ENCODE data around the gene PSMD1. TPM values are rescaled to one million over a fixed set of nuclear protein-coding genes. Genes with fewer than 3 reads are reported as not detected.

Gene PSMD1
- total RNA-seq, 1 experiment from 2014 or later: 245 TPM

DNA sequence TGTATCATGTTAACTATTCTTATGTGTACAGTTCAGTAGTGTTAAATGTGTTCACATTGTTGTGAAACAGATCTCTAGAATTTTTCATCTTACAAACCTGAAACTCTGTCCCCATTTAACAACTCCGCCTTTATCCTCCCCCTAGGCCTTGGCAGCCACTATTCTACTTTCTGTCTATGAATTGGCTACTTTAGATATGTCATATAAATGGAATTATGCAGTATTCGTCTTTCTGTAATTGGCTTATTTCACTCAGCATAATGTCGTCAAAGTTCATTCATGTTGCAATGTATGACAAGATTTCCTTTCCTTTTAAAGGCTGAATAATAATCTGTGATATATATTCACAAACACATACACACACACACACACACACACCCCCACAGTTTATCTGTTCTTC lies 154.1 kb downstream of the PSMD1 start:
- ChIA-PET CTCF (no interaction called here), POLR2A (ENCODE audit: low non-redundant PET) (no interaction called here)
- H3K27ac ChIP-seq (ENCODE audit: low read depth, low read length, poor library complexity, severe bottlenecking): no peak overlapping the region
- H3K27me3 ChIP-seq (replicated peaks; ENCODE audit: insufficient read depth, low read depth, low read length, poor library complexity): no peaks in the 10 kb centered on the region
- no peak overlapping the region for H3K4me3 ChIP-seq (ENCODE audit: low read depth, low read length, poor library complexity, severe bottlenecking)
- no peaks in the 10 kb centered on the region for H3K36me3 ChIP-seq (ENCODE audit: insufficient read depth, low read length, poor library complexity, severe bottlenecking)
- no peaks in the 10 kb centered on the region for H3K9me3 ChIP-seq (ENCODE audit: low read depth, low read length, poor library complexity, severe bottlenecking)
- no peaks in the 10 kb centered on the region for H3K4me1 ChIP-seq (ENCODE audit: insufficient read depth, low read length, poor library complexity, severe bottlenecking)
- DNase-seq (ENCODE audit: low spot score): no peak
- intact Hi-C loops (cut with micrococcal nuclease; ENCODE audit: unreplicated experiment): no loop called here
- TF ChIP-seq, protein P1, sequence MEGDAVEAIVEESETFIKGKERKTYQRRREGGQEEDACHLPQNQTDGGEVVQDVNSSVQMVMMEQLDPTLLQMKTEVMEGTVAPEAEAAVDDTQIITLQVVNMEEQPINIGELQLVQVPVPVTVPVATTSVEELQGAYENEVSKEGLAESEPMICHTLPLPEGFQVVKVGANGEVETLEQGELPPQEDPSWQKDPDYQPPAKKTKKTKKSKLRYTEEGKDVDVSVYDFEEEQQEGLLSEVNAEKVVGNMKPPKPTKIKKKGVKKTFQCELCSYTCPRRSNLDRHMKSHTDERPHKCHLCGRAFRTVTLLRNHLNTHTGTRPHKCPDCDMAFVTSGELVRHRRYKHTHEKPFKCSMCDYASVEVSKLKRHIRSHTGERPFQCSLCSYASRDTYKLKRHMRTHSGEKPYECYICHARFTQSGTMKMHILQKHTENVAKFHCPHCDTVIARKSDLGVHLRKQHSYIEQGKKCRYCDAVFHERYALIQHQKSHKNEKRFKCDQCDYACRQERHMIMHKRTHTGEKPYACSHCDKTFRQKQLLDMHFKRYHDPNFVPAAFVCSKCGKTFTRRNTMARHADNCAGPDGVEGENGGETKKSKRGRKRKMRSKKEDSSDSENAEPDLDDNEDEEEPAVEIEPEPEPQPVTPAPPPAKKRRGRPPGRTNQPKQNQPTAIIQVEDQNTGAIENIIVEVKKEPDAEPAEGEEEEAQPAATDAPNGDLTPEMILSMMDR (conservative IDR thresholded peaks at IDR 0.05; ENCODE audit: low read depth, low read length): no peak
- no peak for TF ChIP-seq EZH2 (IDR thresholded peaks at IDR 0.05; ENCODE audit: borderline replicate concordance, low read depth, low read length, poor library complexity, severe bottlenecking)
- no TSS peak for BruUV-seq (replicated peaks)

DNA sequence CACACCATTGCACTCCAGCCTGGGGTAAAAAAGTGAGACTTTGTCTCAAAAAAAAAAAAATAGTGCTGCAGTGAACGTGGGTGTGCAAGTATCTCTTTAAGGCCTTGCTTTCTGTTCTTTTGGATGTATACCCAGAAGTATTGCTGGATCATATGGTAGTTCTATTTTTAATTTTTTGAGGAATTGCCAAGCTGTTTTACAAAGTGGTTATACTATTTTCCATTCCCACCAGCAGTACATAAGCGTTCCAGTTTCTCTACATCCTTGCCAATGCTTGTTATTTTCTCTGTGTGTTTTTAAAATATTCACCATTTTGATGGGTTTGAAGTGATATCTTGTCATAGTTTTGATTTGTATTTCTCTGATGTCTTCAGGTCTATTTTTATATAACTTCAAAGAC lies 154.8 kb downstream of the PSMD1 start:
- Histone ChIP-seq H3K4me3 (ENCODE audit: low read depth, low read length, poor library complexity, severe bottlenecking) (no peak overlapping the region), H3K27me3 (replicated peaks; ENCODE audit: insufficient read depth, low read depth, low read length, poor library complexity) (no peaks in the 10 kb centered on the region), H3K4me1 (ENCODE audit: insufficient read depth, low read length, poor library complexity, severe bottlenecking) (no peaks in the 10 kb centered on the region), H3K36me3 (ENCODE audit: insufficient read depth, low read length, poor library complexity, severe bottlenecking) (no peaks in the 10 kb centered on the region), H3K27ac (ENCODE audit: low read depth, low read length, poor library complexity, severe bottlenecking) (no peak overlapping the region), H3K9me3 (ENCODE audit: low read depth, low read length, poor library complexity, severe bottlenecking) (no peaks in the 10 kb centered on the region)
- no peak for DNase-seq (ENCODE audit: low spot score)
- CTCF ChIA-PET: no interaction called here
- intact Hi-C loops (cut with micrococcal nuclease; ENCODE audit: unreplicated experiment): no loop called here
- BruUV-seq (replicated peaks): no TSS peak
- POLR2A ChIA-PET (ENCODE audit: low non-redundant PET): no interaction called here
- no peak for TF ChIP-seq EZH2 (IDR thresholded peaks at IDR 0.05; ENCODE audit: borderline replicate concordance, low read depth, low read length, poor library complexity, severe bottlenecking)
- TF ChIP-seq, protein P1 (conservative IDR thresholded peaks at IDR 0.05; ENCODE audit: low read depth, low read length): no peak

DNA sequence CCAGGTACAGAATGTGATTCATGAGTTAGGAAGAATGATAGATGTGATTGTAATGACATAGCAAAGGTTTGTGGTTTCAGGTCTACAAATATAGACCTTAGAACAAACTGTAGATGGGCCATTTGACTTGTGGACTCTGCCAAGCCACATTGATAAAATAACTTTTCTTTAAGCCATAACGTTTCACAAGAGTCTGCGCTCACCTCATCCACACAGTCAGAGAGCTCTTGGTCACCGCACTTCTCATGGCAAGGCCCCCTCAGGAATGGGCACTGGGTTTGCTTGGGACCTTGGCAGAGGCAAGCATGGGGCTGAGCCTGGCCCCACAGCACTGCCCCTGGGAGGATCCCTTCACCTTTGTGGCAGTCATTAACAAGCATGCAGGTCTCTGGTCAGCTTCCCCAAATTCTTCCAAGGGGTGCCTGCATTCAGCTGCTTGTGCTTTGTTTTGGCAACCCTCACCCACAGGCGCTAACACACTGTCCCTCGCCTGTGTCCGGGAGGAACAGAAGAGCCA lies 155.7 kb downstream of the PSMD1 start:
- H3K27me3 ChIP-seq (replicated peaks; ENCODE audit: insufficient read depth, low read depth, low read length, poor library complexity): no peaks in the 10 kb centered on the region
- BruUV-seq (replicated peaks): no TSS peak
- POLR2A ChIA-PET (ENCODE audit: low non-redundant PET): interaction anchor here (0.6 kb wide), 1 partner anchor 238 kb away, joined by 3 read pairs; no protein-coding TSS in a partner anchor
- no peaks in the 10 kb centered on the region for H3K9me3 ChIP-seq (ENCODE audit: low read depth, low read length, poor library complexity, severe bottlenecking)
- intact Hi-C loops (cut with micrococcal nuclease; ENCODE audit: unreplicated experiment): no loop called here
- no peak for DNase-seq (ENCODE audit: low spot score)
- no peak overlapping the region for H3K27ac ChIP-seq (ENCODE audit: low read depth, low read length, poor library complexity, severe bottlenecking)
- no peak overlapping the region for H3K4me3 ChIP-seq (ENCODE audit: low read depth, low read length, poor library complexity, severe bottlenecking)
- TF ChIP-seq, protein P1 (conservative IDR thresholded peaks at IDR 0.05; ENCODE audit: low read depth, low read length): no peak
- TF ChIP-seq EZH2 (IDR thresholded peaks at IDR 0.05; ENCODE audit: borderline replicate concordance, low read depth, low read length, poor library complexity, severe bottlenecking): no peak
- CTCF ChIA-PET: no interaction called here
- H3K36me3 ChIP-seq (ENCODE audit: insufficient read depth, low read length, poor library complexity, severe bottlenecking): no peaks in the 10 kb centered on the region
- no peaks in the 10 kb centered on the region for H3K4me1 ChIP-seq (ENCODE audit: insufficient read depth, low read length, poor library complexity, severe bottlenecking)
